ENCODE data around the gene DNAJB9.

GRCh38 chr7:108590606-108591005, 20.9 kb downstream of the DNAJB9 start:
- no peak for TF ChIP-seq CTCF (conservative IDR thresholded peaks at IDR 0.05; ENCODE audit: low read depth in 2 of 2)
- TF ChIP-seq CREB1 (CRISPR knock-in tag; IDR thresholded peaks at IDR 0.05; ENCODE audit: low read depth) = no peak
- TF ChIP-seq EZH2 (IDR thresholded peaks at IDR 0.05; ENCODE audit: low read depth, unreplicated experiment) = no peak
- no peak for TF ChIP-seq JUNB (IDR thresholded peaks at IDR 0.05; ENCODE audit: unreplicated experiment)
- no peak for TF ChIP-seq POLR2AphosphoS5 (IDR thresholded peaks at IDR 0.05; ENCODE audit: low read depth)
- no peak for TF ChIP-seq REST (IDR thresholded peaks at IDR 0.05; ENCODE audit: unreplicated experiment)
- TF ChIP-seq ZNF331 (CRISPR knock-in tag; IDR thresholded peaks at IDR 0.05; ENCODE audit: low read depth) = no peak
